Fibroblast of the aortic adventitia (primary cell): ENCODE results near the gene RIC8A. TPM values are rescaled to one million over a fixed set of nuclear protein-coding genes. Genes with fewer than 3 reads are reported as not detected.
A peak's percentile ranks its signal among the peaks of the same experiment; 100 is the strongest.

Experiments
- DNase-seq: peaks from one replicate; pipeline ENCODE4 v3.0.0-alpha.2; 2010; ENCODE audit warnings: low read depth
- H3K4me3 ChIP-seq: 2 replicates; pipeline ENCODE4 v1.5.1; 2011; ENCODE audit warnings: low read depth, mild to moderate bottlenecking, control low read depth, low read length, moderate library complexity
- CTCF ChIP-seq: IDR thresholded peaks from 2 replicates; pipeline ENCODE4 v1.5.1; 2011; ENCODE audit warnings: mild to moderate bottlenecking, low read length, control low read depth, inconsistent platforms; ENCODE audit not compliant: insufficient read depth
- total RNA-seq: library from RNA; depleted of rRNA; stranded (reverse); fragments of >200 nt; gene quantifications from 2 replicates; pipeline ENCODE4 v1.2.3, GENCODE V29; 2012; ENCODE audit warnings: low replicate concordance

RIC8A gene
- total RNA-seq, 1 donor: 148 TPM

- no peak overlapping the region for H3K4me3 ChIP-seq
- DNase-seq: no peak
- TF ChIP-seq CTCF: no peak
Observed at GRCh38 chr11:252666-253065, 45.2 kb downstream of the RIC8A start.

GRCh38 chr11:253160-253885, 45.8 kb downstream of the RIC8A start:
- no peak overlapping the region for H3K4me3 ChIP-seq
- no peak for DNase-seq
- TF ChIP-seq CTCF: no peak

GRCh38 chr11:253886-254270, 46.4 kb downstream of the RIC8A start:
- no peak for DNase-seq
- no peak for TF ChIP-seq CTCF

GRCh38 chr11:255176-255575, 47.7 kb downstream of the RIC8A start:
- no peak for TF ChIP-seq CTCF
- peak; percentile 45 for DNase-seq
- H3K4me3 ChIP-seq: no peak overlapping the region

More at GRCh38 chr11:253886-254270, 46.4 kb downstream of the RIC8A start:
- H3K4me3 ChIP-seq: no peak overlapping the region

- H3K4me3 ChIP-seq: no peak overlapping the region
- no peak for DNase-seq
- no peak for TF ChIP-seq CTCF
Observed at GRCh38 chr11:255816-256215, 48.3 kb downstream of the RIC8A start.

GRCh38 chr11:256952-257737, 49.6 kb downstream of the RIC8A start:
- DNase-seq: no peak
- TF ChIP-seq CTCF: no peak
- H3K4me3 ChIP-seq: no peak overlapping the region
